SK-N-SH (cell line): Measurements from ENCODE around the gene SAMM50. TPM values are rescaled to one million over a fixed set of nuclear protein-coding genes. Genes with fewer than 3 reads are reported as not detected.

ENCODE experiments used
- CTCF ChIA-PET: fragments of 300-600, 350-600 bp; formaldehyde crosslinking; extraction: SDS; loops from one replicate; lab custom pipeline; 2021; lab: Yijun Ruan, JAX
- POLR2A ChIA-PET: fragments of 350-600 bp; sonication (Branson Sonifier 250); formaldehyde crosslinking; extraction: SDS; loops from one replicate; lab custom pipeline; 2020; ENCODE audit warnings: antibody characterized with exemption, inconsistent platforms; lab: Yijun Ruan, JAX
- DNase-seq: peaks from one replicate; pipeline ENCODE4 v3.0.0; 2012
- H2AFZ ChIP-seq: fragments of 200-600 bp; sonication (generic); 2 replicates; pipeline ENCODE4 v1.8.1; 2016; ENCODE audit warnings: antibody characterized with exemption, mild to moderate bottlenecking, low read depth
- H3F3A ChIP-seq: fragments of 200-600 bp; sonication (generic); replicated peaks from 2 replicates; pipeline ENCODE3; 2016; ENCODE audit warnings: antibody characterized with exemption, mild to moderate bottlenecking; ENCODE audit not compliant: insufficient read depth
- H3K27ac ChIP-seq, 2 experiments: fragments of 200-500 bp in 1 of 2; fragments of 200-600 bp in 1 of 2; sonication (Bioruptor generic) in 1 of 2; sonication (generic), shearing (Covaris generic) in 1 of 2; 2 replicates each; pipeline versions ENCODE4 v1.5.1 to v1.6.1; 2014 to 2016; ENCODE audit warnings: low read depth in 2 of 2, inconsistent platforms in 1 of 2, low read length in 1 of 2, mild to moderate bottlenecking in 1 of 2, mixed read lengths in 1 of 2
- H3K27me3 ChIP-seq: fragments of 200-600 bp; sonication (generic), shearing (Covaris generic); 2 replicates; pipeline ENCODE4 v1.6.1; 2016; ENCODE audit warnings: mixed run types; ENCODE audit not compliant: insufficient read depth
- H3K36me3 ChIP-seq, 2 experiments: fragments of 200-500 bp in 1 of 2; fragments of 200-600 bp in 1 of 2; sonication (Bioruptor generic) in 1 of 2; sonication (generic) in 1 of 2; replicated peaks in 1 of 2; 2 replicates each; pipeline versions ENCODE3 to v1.5.1; 2014 to 2016; ENCODE audit warnings: low read length in 1 of 2, mild to moderate bottlenecking in 1 of 2; ENCODE audit not compliant: insufficient read depth in 2 of 2, control insufficient read depth in 1 of 2
- H3K4me1 ChIP-seq, 2 experiments: fragments of 200-500 bp in 1 of 2; fragments of 200-600 bp in 1 of 2; sonication (Bioruptor generic) in 1 of 2; sonication (generic), shearing (Covaris generic) in 1 of 2; 2 replicates each; pipeline versions ENCODE4 v1.5.1 to v1.6.1; 2014 to 2016; ENCODE audit warnings: low read depth in 1 of 2, low read length in 1 of 2, mixed run types in 1 of 2; ENCODE audit not compliant: insufficient read depth in 2 of 2, control insufficient read depth in 1 of 2
- H3K4me2 ChIP-seq: fragments of 200-600 bp; sonication (generic), shearing (Covaris generic); 2 replicates; pipeline ENCODE4 v1.6.1; 2017; ENCODE audit warnings: mixed run types
- H3K4me3 ChIP-seq, 2 experiments: fragments of 200-500 bp in 1 of 2; fragments of 200-600 bp in 1 of 2; sonication (Bioruptor generic) in 1 of 2; sonication (generic), shearing (Covaris generic) in 1 of 2; 2 replicates each; pipeline versions ENCODE4 v1.5.1 to v1.8.1; 2014 to 2016; ENCODE audit warnings: low read depth in 2 of 2, inconsistent platforms in 1 of 2, low read length in 1 of 2, mild to moderate bottlenecking in 1 of 2, mixed read lengths in 1 of 2, moderate library complexity in 1 of 2
- H3K79me2 ChIP-seq: fragments of 200-600 bp; sonication (generic); 2 replicates; pipeline ENCODE4 v1.8.1; 2017; ENCODE audit warnings: mild to moderate bottlenecking; ENCODE audit not compliant: insufficient read depth
- H3K9ac ChIP-seq: fragments of 200-600 bp; sonication (generic); 2 replicates; pipeline ENCODE4 v1.6.1; 2017; ENCODE audit warnings: mixed run types
- H3K9me2 ChIP-seq: fragments of 200-600 bp; sonication (generic); 2 replicates; pipeline ENCODE4 v1.6.1; 2017; ENCODE audit warnings: mixed run types
- H3K9me3 ChIP-seq: fragments of 200-600 bp; sonication (generic); 2 replicates; pipeline ENCODE4 v1.6.1; 2017; ENCODE audit warnings: mixed run types, mild to moderate bottlenecking, moderate library complexity
- H4K20me1 ChIP-seq: fragments of 200-600 bp; sonication (generic); 2 replicates; pipeline ENCODE4 v1.6.1; 2017; ENCODE audit warnings: mild to moderate bottlenecking, mixed run types; ENCODE audit not compliant: insufficient read depth
- ELF1 ChIP-seq: IDR thresholded peaks from 2 replicates; pipeline ENCODE4 v1.4.0; 2012
- GABPA ChIP-seq: IDR thresholded peaks from 2 replicates; pipeline ENCODE4 v1.4.0; 2012; ENCODE audit warnings: low read depth, mild to moderate bottlenecking
- MEF2A ChIP-seq: IDR thresholded peaks from 2 replicates; pipeline ENCODE4 v1.4.0; 2012; ENCODE audit warnings: low read depth, borderline replicate concordance
- MXI1 ChIP-seq: IDR thresholded peaks from 2 replicates; pipeline ENCODE4 v1.6.1; 2012; ENCODE audit warnings: mild to moderate bottlenecking, low read depth, low read length, improper control_type of control experiment
- NRF1 ChIP-seq: IDR thresholded peaks from 2 replicates; pipeline ENCODE4 v1.6.1; 2012; ENCODE audit warnings: low read depth, mild to moderate bottlenecking, low read length
- POLR2AphosphoS5 ChIP-seq: IDR thresholded peaks from 2 replicates; pipeline ENCODE4 v1.6.1; 2012; ENCODE audit warnings: low read depth, low read length
- RAD21 ChIP-seq: IDR thresholded peaks from 2 replicates; pipeline ENCODE4 v1.6.1; 2012; ENCODE audit warnings: mild to moderate bottlenecking, low read length
- SMC3 ChIP-seq: IDR thresholded peaks from 2 replicates; pipeline ENCODE4 v1.6.1; 2012; ENCODE audit warnings: low read depth, low read length, improper control_type of control experiment
- TAF1 ChIP-seq: IDR thresholded peaks from 2 replicates; pipeline ENCODE4 v1.6.1; 2012; ENCODE audit warnings: low read depth, mild to moderate bottlenecking, low read length, moderate library complexity, borderline replicate concordance
- WGBS: methylation state at CpG from one replicate; pipeline ENCODE4 v1.1.6; 2017; ENCODE audit warnings: low lambda C conversion rate; 5-methylcytosine and 5-hydroxymethylcytosine counted together
- polyA plus RNA-seq, 3 experiments: library from polyadenylated mRNA; depleted of rRNA; stranded (reverse); fragments of >200 nt; gene quantifications; 2 replicates each; pipeline ENCODE4 v1.2.3, GENCODE V29; 2012
- TF ChIP-seq, protein P1 (sequence below): IDR thresholded peaks from 2 replicates; pipeline ENCODE4 v1.4.0; 2012; ENCODE audit warnings: low read depth, borderline replicate concordance
- TF ChIP-seq, protein P2 (sequence below): IDR thresholded peaks from 2 replicates; pipeline ENCODE4 v1.4.0; 2012; ENCODE audit warnings: low read depth
- TF ChIP-seq, protein P3 (sequence below): IDR thresholded peaks from 2 replicates; pipeline ENCODE4; 2012

SAMM50 gene
- polyA plus RNA-seq, 1 of the 3 experiments (the other 2 are of a cell fraction): 49.6 TPM

DNA sequence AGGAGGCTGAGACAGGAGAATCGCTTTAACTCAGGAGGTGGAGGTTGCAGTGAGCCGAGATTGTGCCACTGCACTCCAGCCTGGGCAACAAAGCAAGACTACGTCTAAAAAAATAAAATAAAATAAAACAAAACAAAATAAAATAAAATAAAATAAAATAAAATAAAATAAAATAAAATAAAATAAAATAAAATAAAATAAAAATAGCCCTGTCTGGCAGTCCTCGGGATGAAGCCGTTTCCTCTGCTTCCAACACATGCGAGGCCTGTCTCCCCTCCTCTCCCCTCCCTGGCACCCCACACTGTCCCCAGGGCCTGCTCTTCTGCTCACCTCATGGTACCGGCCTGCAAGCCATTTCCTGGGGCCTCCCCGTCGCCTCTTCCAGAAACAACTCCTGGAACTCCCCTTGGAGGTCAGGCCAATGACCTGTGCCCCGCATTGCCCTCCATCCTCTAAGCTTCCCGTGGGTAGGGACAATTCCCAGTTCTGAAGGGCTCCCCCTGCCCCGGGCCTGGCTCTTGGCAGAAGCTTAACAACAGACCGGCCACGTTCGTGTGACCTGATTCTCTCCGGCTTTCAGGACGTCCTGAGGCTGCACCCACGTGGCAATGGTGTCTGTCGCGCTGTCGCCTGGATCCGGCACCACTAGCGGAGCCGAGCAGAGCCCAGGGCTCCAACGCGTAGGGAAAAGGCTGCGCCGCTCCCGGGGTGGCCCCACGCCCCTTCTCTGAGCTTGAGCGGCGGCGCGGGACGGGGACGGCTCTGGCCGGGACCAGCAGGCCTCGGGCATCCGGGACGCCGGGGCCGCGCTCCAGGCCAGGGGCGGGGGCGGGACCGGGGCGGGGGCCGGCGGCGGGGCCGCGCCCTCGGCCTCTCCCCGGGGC lies 68.4 kb downstream of the SAMM50 start (continued):
- TF ChIP-seq, protein P1, sequence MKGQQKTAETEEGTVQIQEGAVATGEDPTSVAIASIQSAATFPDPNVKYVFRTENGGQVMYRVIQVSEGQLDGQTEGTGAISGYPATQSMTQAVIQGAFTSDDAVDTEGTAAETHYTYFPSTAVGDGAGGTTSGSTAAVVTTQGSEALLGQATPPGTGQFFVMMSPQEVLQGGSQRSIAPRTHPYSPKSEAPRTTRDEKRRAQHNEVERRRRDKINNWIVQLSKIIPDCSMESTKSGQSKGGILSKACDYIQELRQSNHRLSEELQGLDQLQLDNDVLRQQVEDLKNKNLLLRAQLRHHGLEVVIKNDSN: no peak
- TF ChIP-seq GABPA: no peak
- TF ChIP-seq, protein P2, sequence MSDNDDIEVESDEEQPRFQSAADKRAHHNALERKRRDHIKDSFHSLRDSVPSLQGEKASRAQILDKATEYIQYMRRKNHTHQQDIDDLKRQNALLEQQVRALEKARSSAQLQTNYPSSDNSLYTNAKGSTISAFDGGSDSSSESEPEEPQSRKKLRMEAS: peak; percentile 96
- no peak for TF ChIP-seq SMC3
- no peak for TF ChIP-seq POLR2AphosphoS5
- TF ChIP-seq, protein P3, sequence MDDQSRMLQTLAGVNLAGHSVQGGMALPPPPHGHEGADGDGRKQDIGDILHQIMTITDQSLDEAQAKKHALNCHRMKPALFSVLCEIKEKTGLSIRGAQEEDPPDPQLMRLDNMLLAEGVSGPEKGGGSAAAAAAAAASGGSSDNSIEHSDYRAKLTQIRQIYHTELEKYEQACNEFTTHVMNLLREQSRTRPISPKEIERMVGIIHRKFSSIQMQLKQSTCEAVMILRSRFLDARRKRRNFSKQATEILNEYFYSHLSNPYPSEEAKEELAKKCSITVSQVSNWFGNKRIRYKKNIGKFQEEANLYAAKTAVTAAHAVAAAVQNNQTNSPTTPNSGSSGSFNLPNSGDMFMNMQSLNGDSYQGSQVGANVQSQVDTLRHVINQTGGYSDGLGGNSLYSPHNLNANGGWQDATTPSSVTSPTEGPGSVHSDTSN: no peak

DNA sequence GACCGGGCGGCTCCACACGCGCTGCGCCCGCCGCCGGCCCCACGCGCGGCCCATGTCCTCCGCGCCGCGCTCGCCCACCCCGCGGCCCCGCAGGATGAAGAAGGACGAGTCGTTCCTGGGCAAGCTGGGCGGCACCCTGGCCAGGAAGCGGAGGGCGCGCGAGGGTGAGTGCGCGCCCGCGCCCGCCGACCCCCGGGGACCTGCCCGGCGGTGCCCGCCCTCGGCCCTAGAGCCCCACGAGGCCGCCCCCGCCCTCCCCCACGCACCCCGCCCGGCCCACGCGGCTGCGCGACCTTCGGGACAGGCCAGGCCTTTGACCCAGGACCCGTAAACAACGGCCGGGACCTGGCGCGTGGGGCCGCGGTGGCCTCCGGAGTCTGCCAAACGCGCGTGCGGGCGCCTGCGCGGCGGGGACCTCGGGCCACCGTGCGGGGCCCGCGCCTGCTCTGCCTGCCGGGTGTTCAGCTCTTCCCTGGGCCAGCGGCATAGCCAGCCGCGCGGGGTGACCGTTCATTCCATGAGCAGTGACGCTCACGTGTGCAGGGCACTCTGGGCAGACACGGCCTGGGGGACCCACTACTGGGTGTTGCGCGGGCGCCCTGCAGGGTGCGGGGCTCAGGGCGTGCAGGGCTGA lies 69.2 kb downstream of the SAMM50 start, which contains the start of gene PARVB:
Gene PARVB (plus strand): TSS at position 15 of the 634 bp plus-strand sequence. CDS start 38 bp downstream, at position 53.
- Histone ChIP-seq H3K4me1 (peaks cover 11% of the 10 kb centered on the region in 2 experiments; a peak in 2 of 4 replicates), H3K79me2 (peaks cover 36% of the 10 kb centered on the region; the same call in 1 of the 2 replicates), H2AFZ (peak within 1 kb of the TSS; percentile 96), H3K9me3 (no peaks in the 10 kb centered on the region), H3K4me3 (peak within 1 kb of the TSS; percentile 53 to 65), H4K20me1 (no peaks in the 10 kb centered on the region), H3K27me3 (no peaks in the 10 kb centered on the region), H3F3A (peaks cover 23% of the 10 kb centered on the region), H3K4me2 (peak within 1 kb of the TSS; percentile 98), H3K9me2 (no peaks in the 10 kb centered on the region), H3K36me3 (no peaks in the 10 kb centered on the region), H3K27ac (peak within 1 kb of the TSS; percentile 59 to 62; a peak in 3 of 4 replicates), H3K9ac (peak within 1 kb of the TSS; percentile 91)
- CTCF ChIA-PET: interaction anchor here (1.4 to 2.3 kb wide), 4 partner anchors 31 to 601 kb away, joined by 6 to 16 read pairs (median 7); no protein-coding TSS in a partner anchor
- POLR2A ChIA-PET: no interaction called here
- no peak for TF ChIP-seq MEF2A
- no peak for TF ChIP-seq RAD21
- peak; percentile 53; the same call in 1 of the 2 replicates for TF ChIP-seq NRF1
- peak; percentile 48; the same call in 1 of the 2 replicates for TF ChIP-seq MXI1
- TF ChIP-seq ELF1: no peak
- TF ChIP-seq, protein P2: peak; percentile 23; the same call in 1 of the 2 replicates
- no peak for TF ChIP-seq TAF1
- 13% methylated on average over 14 of the region's 83 CpGs for WGBS
- DNase-seq: peak; percentile 84
